HG02852 (cell line): ENCODE measurements around the gene TMEM41A.
A peak's percentile ranks its signal among the peaks of the same experiment; 100 is the strongest.

Source experiments
- ATAC-seq: cut with Tn5 transposase; IDR thresholded peaks from one replicate; pipeline ENCODE4 v1.9.1; 2021; ENCODE audit warnings: mild to moderate bottlenecking, moderate library complexity; ENCODE audit not compliant: unreplicated experiment

TMEM41A gene

DNA sequence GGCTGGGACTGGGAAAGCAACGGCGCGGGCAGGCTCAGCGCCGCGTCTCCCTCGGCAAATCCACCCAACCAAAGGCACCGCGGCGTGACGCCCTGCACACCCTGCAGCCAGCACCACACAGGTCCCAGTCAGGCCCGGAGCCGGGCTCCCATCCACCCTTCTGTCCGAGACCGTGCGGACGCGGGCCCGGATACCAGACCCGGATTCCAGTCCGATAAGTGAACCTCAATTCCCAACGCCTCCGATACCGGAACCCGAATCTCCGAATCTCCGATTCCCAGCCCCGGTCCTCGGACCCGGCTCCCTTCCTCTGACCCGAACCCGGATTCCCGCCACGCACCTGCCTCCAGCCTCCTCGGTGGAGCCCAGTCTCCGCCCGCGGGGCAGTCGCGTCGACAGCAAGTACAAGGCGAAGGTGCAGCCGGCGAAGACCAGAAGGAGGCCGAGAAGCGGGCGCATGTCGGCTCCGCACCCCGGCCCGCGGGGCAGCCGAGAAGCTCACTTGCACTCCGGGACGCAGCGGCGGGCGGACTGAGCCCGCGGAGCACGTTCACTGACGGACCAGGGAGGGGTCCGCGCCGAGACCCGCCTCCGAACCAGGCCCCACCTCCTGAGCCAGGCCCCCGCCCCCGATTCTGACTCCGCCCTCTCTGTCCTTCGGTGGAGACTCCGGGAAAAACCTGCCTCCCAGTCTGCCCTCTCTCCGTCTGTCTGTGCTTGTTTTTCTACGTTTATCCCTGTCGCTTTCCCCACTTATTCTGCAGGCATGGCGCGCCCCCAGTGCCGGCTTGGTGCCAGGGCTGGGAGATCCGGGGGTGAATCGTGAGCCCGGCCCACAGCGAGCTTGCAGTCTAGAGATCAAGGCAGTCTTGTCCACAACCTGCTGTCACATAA lies at the start of gene TMEM41A:
Gene TMEM41A (minus strand): TSS at position 533 of the 894 bp plus-strand sequence. CDS start 74 bp downstream, at position 459.
- ATAC-seq: peak; percentile 92

- ATAC-seq: no peak
Measured at GRCh38 chr3:185540695-185541094, 41.9 kb upstream of the TMEM41A start.

- no peak for ATAC-seq
Measured at GRCh38 chr3:185539934-185540333, 41.1 kb upstream of the TMEM41A start.

- peak; percentile 98 for ATAC-seq
Measured at GRCh38 chr3:185537369-185537970, 38.6 kb upstream of the TMEM41A start.

GRCh38 chr3:185534511-185534910 lies 35.7 kb upstream of the TMEM41A start:
- ATAC-seq: no peak

DNA sequence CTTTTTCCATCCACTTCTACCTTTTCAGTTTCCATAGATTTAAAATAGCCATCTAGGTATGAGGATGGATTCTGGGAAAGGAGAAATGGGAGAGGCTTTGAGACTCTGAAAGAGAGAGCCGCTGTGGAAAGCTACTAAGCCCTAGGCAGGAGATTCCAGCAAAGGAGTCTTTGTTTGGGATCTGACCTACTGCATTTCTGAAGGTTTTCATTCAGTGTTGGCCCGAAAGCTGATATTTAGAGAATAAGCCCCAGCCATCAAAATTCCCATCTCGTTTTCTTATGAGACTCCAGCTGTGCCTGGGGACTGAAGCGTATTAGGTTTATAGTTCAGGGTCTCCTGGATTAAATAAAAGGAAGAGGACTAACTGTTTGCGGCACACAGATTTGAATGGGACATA lies 34.1 kb upstream of the TMEM41A start:
- ATAC-seq: no peak

- ATAC-seq: no peak
Measured at GRCh38 chr3:185530856-185531255, 32.0 kb upstream of the TMEM41A start.

- no peak for ATAC-seq
Measured at GRCh38 chr3:185528532-185528931, 29.7 kb upstream of the TMEM41A start.

DNA sequence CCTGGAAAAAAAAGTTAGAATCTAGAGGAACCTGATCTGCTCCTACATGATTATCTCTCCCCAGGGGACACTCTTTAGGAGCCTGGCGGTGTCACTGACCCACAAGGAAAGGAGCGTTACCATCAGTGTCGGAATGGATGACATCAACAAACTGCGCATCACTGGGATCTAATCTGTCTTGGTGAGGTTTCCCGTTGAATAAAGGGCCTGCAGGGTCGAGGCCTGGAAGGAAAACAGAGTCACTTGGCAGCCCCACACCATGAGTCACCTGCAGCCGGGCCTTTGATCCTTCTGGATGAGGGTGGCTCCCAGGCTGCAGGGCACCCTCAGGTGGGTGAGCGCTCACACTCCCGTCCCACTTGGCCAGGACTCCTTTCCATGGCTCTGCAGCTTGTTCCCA lies 28.5 kb upstream of the TMEM41A start:
- ATAC-seq: no peak

DNA sequence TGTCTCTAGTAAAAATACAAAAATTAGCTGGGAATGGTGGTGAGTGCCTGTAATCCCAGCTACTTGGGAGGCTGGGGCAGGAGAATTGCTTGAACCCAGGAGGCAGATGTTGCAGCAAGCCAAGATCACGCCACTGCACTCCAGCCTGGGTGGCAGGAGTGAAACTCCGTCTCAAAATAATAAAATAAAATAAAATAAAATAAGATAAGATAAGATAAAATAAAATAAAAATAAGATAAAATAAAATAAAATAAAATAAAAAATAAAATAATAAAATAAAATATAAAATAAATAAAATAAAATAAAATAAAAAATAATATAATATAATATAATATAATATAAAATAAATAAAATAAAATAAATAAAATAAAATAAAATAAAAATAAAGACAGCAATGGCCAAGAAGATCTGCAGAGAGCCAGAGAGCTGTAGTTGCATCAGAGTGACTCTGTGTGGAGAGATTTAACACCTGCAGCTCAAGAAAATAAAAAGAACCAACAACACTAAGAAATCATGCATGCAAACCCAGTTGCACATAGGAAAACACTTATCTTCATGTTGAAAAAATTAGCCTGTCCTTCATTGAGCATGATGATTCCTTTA lies 27.6 kb upstream of the TMEM41A start:
- ATAC-seq: no peak

DNA sequence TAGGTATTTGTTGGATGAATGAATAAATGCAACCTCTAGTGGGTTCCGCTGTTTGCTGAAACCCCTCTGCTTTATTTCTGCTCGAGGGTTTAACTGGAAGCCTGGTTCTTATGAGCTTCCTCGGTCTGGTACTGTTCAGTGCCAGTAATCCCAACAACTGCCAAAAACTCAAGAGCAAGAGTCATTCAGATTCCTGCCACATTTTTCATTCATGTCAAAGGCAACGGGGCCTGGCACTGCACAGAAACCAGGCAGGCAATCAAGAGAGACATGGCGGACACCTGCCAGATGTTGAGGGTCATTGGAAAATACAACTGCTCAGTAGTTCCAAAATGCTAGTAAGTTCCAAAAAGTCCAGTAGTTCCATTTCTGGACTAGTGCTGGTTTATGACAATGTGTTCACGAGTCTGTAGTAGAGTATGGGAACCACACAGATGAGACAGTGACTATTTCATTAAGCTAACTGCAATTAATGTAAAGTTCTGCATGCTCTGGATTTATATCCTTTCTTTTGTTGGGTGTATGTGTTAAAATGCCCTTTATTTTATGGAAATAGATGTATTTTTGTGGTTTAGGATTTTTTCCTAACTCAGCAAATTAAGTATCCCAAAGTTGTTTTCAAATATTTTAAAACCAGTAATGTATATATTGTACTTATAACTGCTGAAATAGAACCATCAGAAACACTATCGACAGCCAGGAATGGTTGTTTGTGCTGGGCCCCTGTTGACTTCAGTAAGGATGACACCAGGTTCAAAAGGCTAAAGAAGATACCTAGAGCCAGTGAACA lies 22.7 kb upstream of the TMEM41A start:
- no peak for ATAC-seq

GRCh38 chr3:185519021-185519420 lies 20.2 kb upstream of the TMEM41A start:
- ATAC-seq: no peak

DNA sequence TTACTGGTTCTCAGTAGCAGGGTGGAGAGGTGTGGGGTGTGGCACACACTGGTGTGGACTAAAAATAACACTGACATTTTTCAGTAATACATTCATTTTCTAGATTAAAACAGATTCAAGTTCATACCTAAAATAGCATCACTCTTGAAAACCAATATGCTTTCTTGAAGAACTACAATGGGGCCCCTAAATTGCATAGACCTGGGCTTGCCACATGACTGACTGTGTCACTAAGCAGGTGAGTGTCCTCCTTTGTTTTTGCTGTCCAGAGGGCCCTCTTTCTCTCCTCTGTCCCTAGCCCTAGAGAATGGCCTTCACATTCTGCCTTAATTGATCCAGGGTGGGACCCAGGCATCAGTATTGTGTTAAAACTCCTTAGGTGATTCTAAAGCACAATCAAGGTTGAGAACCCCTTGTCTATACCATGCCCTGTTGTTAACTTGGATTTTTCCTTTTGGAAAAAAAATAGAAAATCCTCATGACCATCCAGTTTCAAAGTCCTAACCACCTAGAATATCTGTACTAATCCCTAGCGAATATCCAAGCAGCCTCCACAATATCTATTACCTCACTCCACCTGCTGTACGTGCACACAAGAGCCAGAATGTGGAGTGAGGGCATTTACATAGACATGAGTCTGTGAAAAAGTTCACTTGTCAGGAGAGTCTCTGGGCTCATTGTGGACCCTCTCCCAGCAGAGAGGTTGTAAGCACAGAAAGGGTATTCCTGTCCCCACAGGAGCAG lies 18.7 kb upstream of the TMEM41A start:
- ATAC-seq: peak; percentile 67

DNA sequence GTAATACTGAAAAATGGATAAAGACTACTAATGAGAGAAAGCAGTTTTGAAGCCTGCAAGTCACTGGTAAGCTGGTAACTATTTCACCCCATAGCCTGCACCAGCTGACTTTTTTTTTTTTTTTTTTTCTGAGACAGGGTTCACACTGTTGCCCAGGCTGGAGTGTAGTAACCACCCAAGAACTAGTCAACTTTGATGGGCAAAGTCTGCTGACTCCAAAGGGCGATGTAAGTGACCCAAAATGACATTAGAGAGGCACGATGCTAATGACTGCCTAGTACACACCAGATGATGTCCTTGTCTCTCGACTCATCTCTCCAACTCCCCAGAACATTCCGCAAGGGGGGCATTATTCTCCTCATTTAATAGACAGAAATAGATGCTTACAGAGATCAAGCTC lies 12.9 kb upstream of the TMEM41A start:
- ATAC-seq: no peak

DNA sequence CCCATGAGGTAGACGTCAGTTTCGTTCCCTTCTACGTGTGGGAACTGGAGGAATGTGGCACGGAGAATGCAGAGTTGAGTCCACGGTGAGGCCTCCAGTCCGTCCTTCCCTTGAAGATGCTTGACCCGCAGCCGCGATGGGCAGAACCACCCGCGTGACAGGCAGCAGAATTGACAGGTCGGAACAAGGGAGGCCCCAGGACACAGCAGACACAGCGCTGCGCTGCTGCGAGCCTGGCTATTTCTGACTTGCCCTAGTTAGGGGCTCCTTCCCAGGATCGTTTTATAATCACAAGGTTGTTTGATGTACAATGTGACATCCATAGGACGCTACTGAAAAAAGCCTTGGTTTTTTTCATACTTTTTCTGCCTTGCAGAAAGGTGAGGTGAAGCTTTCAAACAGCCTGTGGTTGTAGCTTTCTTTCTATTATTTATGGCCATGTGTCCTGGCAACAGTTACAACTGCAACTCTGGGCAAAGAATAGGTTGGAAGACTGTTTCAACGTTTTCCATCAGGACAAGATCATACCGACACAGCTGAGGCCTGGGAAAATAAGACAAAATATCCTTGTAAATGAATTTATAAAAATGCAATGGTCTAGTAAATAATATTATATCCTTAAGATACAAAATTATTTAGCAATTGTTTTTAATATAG lies 9.6 kb upstream of the TMEM41A start:
- ATAC-seq: no peak

- ATAC-seq: no peak
Measured at GRCh38 chr3:185507883-185508282, 9.0 kb upstream of the TMEM41A start.

GRCh38 chr3:185504636-185505035 lies 5.8 kb upstream of the TMEM41A start:
- ATAC-seq: no peak

- no peak for ATAC-seq
Measured at GRCh38 chr3:185503521-185503920, 4.7 kb upstream of the TMEM41A start.

DNA sequence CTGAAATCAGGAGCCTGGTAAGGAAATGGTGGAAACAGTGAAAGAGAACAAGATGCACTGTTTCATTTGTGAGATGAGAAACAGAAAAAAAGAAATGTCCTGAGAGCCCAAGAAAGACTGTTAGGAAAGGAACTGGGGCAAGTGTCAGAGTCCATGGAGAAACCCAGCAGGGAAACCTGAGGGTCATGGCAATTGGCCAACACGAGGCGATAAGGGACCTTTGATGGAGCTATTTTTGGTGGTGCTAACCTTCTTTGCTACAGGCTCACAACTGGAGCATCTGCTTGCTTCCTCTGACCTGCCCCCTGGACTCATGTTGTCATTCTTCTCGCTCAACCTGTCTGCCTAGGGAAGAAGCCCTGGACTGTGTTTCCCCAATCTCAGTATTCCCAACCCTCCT lies 4.2 kb upstream of the TMEM41A start:
- no peak for ATAC-seq

DNA sequence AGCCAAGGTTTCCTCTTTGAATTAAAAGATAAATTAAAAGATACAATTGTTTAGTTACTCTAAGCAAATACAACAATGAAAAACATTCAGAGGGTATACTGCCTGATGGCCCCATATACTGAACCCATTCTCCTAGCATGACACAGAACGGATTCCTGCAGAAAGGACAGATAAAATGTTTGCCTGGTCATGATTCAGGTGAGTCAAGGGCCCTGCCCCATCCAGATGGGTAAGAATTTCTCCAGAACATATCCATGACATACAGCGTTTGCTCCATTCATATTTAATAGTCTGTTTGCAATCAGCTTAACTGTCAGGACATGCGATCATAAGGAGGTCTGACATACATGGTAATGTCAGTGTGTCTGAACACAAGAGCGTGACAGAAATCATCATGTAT lies 8.6 kb downstream of the TMEM41A start:
- no peak for ATAC-seq
